Fibroblast of pulmonary artery (primary cell): Measurements from ENCODE around the gene ESX1.
"Not testable (repeated sequence)": the region's sequence is repeated elsewhere in the genome, so short reads cannot be mapped to it uniquely, and the experiment has no call there.

Experiments
- DNase-seq: peaks from one replicate; pipeline ENCODE4 v3.0.0-alpha.2; 2010; ENCODE audit warnings: low read depth
- H3K4me3 ChIP-seq: replicated peaks from 2 replicates; pipeline ENCODE4 v1.5.1; 2011; ENCODE audit warnings: low read depth, mild to moderate bottlenecking, control low read depth, low read length, moderate library complexity
- TF ChIP-seq, protein P1 (sequence below): IDR thresholded peaks from 2 replicates; pipeline ENCODE4 v1.5.1; 2011; ENCODE audit warnings: mild to moderate bottlenecking, control low read depth, low read length, inconsistent platforms; ENCODE audit errors: missing control alignments

The ESX1 gene

DNA sequence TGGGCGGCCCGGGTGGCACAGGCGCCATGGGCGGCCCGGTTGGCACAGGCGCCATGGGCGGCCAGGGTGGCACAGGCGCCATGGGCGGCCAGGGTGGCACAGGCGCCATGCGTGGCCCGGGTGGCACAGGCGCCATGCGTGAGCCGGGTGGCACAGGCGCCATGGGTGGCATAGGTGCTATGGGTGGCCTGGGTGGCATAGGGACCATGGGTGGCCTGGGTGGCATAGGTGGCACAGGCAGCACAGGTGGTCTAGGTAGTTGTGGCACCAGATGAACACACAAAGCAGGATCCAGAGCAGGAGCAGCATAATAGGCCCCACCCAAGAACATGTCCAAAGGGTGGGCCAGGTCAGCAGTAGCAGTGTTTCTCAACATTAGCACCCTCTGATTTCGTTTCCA lies 4.3 kb downstream of the ESX1 start:
- TF ChIP-seq, protein P1, sequence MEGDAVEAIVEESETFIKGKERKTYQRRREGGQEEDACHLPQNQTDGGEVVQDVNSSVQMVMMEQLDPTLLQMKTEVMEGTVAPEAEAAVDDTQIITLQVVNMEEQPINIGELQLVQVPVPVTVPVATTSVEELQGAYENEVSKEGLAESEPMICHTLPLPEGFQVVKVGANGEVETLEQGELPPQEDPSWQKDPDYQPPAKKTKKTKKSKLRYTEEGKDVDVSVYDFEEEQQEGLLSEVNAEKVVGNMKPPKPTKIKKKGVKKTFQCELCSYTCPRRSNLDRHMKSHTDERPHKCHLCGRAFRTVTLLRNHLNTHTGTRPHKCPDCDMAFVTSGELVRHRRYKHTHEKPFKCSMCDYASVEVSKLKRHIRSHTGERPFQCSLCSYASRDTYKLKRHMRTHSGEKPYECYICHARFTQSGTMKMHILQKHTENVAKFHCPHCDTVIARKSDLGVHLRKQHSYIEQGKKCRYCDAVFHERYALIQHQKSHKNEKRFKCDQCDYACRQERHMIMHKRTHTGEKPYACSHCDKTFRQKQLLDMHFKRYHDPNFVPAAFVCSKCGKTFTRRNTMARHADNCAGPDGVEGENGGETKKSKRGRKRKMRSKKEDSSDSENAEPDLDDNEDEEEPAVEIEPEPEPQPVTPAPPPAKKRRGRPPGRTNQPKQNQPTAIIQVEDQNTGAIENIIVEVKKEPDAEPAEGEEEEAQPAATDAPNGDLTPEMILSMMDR: no peak

DNA sequence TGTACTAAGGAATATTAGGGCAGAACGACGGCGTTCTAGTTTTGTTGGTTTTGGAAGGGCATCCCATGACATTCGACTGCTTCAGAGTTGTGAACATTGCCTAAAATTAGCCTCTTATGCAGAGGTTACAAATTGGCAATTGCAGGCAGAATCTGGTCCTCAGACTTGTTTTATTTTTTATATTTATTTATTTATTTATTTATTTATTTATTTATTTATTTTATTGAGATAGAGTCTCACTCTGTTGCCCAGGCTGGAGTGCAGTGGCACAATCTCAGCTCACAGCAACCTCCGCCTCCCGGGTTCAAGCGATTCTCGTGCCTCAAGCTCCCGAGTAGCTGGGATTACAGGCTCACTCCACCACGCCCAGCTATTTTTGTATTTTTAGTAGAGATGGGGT lies 24.7 kb downstream of the ESX1 start:
- not testable (repeated sequence) for DNase-seq, H3K4me3 ChIP-seq

More for the DNA sequence above, 4.3 kb downstream of the ESX1 start:
- H3K4me3 ChIP-seq: no peak overlapping the region
- no peak for DNase-seq

DNA sequence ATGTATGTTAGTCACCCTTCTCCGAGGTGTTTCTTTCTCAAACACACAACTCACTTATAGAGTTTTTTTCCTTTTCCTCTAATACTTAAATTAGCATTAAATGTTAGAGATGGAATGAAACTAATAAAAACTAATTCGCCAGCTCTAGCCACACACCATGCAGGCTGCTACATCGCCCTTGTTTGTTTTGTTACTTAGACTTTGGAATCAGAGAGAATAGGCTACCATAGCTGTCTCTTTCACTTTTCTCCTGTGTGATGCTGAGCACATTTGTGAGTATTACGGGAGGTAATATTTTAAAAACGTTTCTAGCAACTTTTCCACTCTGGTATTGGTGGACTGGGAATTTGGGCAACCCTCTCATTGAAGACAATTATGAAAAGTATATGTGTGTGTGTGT lies 43.5 kb downstream of the ESX1 start:
- no peak for DNase-seq
- H3K4me3 ChIP-seq: no peak overlapping the region
- TF ChIP-seq, protein P1: no peak

DNA sequence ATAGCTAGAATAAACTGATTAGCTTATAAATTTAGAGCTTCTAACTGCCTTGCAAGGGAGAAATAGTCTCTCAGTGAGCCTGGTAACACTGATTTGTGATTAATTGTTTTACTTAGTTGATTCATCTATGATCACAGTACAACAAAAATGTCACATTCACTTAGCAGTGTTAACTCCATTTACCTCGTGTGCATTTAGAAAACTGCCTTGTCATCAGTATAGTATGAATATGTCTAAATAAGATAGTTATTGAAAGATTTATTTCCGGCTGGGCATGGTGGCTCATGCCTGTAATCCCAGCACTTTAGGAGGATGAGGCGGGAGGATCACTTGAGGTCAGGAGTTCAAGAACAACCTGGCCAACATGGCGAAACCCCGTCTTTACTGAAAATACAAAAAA lies 49.2 kb downstream of the ESX1 start:
- TF ChIP-seq, protein P1: no peak
- DNase-seq: no peak
- H3K4me3 ChIP-seq: no peak overlapping the region
